Stomach (tissue), 4 donors: ENCODE results near the gene KCTD17.

Experiments
- CTCF ChIP-seq, 7 experiments: fragments of 450-650 bp in 4 of 7; fragments of 200-600 bp in 3 of 7; sonication (generic) in 3 of 7; IDR thresholded peaks; one replicate each; pipeline ENCODE4 v1.5.1; 2016 to 2019; ENCODE audit warnings: antibody characterized with exemption in 7 of 7, control low read depth in 2 of 7, mild to moderate bottlenecking in 1 of 7
- EP300 ChIP-seq: sonication (generic); formaldehyde crosslinking; IDR thresholded peaks from one replicate; pipeline ENCODE4 v1.6.1; 2017; ENCODE audit warnings: antibody characterized with exemption
- POLR2A ChIP-seq, 4 donors: fragments of 450-650 bp; IDR thresholded peaks; one replicate each; pipeline ENCODE4 v1.6.1; 2016; ENCODE audit warnings: antibody characterized with exemption in 4 of 4, control low read depth in 2 of 4, mild to moderate bottlenecking in 1 of 4, moderate library complexity in 1 of 4
- POLR2AphosphoS5 ChIP-seq, 3 donors: sonication (generic); formaldehyde crosslinking; IDR thresholded peaks; one replicate each; pipeline ENCODE4 v1.6.1; 2016; ENCODE audit warnings: antibody characterized with exemption in 3 of 3

- TF ChIP-seq POLR2A (IDR thresholded peaks at IDR 0.05) (no peak), POLR2AphosphoS5 (IDR thresholded peaks at IDR 0.05) (no peak), CTCF (IDR thresholded peaks at IDR 0.05) (no peak), EP300 (no peak)
Measured at GRCh38 chr22:37014835-37015586, 36.5 kb upstream of the KCTD17 start.
